ENCODE results near the gene MICAL1.

DNA sequence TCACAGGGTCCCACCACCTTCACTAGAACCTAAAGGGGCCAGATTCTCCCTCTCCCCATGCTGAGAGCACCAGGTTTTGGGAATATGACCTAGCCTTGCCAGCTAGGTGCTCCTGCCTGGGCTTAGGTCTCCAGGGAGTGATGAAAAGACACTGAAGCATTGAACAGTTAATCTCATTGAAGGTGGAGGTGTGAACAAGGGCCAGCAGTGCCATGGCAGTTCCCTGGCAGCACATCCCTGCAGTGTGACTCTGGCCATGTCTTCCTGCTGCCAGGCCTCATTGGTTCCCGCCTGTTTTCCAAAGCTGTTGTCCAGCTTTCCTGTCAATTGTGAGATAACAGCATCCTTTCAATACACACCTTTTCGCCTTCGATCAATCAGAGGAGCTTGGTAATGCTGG lies 26.1 kb downstream of the MICAL1 start:
- TF ChIP-seq, protein P1, sequence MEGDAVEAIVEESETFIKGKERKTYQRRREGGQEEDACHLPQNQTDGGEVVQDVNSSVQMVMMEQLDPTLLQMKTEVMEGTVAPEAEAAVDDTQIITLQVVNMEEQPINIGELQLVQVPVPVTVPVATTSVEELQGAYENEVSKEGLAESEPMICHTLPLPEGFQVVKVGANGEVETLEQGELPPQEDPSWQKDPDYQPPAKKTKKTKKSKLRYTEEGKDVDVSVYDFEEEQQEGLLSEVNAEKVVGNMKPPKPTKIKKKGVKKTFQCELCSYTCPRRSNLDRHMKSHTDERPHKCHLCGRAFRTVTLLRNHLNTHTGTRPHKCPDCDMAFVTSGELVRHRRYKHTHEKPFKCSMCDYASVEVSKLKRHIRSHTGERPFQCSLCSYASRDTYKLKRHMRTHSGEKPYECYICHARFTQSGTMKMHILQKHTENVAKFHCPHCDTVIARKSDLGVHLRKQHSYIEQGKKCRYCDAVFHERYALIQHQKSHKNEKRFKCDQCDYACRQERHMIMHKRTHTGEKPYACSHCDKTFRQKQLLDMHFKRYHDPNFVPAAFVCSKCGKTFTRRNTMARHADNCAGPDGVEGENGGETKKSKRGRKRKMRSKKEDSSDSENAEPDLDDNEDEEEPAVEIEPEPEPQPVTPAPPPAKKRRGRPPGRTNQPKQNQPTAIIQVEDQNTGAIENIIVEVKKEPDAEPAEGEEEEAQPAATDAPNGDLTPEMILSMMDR (IDR thresholded peaks at IDR 0.05; ENCODE audit: low read depth, low read length) = no peak
- TF ChIP-seq POLR2A (IDR thresholded peaks at IDR 0.05; ENCODE audit: extremely low read depth, insufficient read length) = no peak
- TF ChIP-seq, protein P2, sequence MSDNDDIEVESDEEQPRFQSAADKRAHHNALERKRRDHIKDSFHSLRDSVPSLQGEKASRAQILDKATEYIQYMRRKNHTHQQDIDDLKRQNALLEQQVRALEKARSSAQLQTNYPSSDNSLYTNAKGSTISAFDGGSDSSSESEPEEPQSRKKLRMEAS (IDR thresholded peaks at IDR 0.05; ENCODE audit: low read depth, low read length) = no peak
